GM21447 (cell line): ENCODE measurements around the gene CACNG5.

ENCODE experiments used
- ATAC-seq: cut with Tn5 transposase; IDR thresholded peaks from one replicate; pipeline ENCODE4 v1.9.1; 2021; ENCODE audit not compliant: unreplicated experiment

CACNG5 gene

DNA sequence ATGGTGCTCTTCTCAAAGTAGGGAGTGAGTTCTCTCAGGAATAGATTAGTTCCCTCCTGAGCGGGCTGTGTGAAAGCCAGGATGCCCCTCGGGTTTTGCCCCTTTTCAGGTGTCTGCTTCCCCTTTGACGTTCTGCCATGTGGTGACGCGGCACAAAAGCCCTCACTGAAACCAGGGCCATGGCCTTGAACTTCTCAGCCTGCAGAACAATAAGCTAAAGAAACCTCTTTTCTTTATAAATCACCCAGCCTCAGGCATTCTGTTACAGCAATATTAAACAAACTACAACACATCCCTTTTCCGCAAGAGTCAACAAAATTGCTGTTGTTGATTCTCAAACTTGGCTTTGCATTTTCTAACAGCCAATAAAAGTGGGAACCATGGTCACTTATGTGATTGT, 15.5 kb upstream of the CACNG5 start:
- no peak for ATAC-seq

DNA sequence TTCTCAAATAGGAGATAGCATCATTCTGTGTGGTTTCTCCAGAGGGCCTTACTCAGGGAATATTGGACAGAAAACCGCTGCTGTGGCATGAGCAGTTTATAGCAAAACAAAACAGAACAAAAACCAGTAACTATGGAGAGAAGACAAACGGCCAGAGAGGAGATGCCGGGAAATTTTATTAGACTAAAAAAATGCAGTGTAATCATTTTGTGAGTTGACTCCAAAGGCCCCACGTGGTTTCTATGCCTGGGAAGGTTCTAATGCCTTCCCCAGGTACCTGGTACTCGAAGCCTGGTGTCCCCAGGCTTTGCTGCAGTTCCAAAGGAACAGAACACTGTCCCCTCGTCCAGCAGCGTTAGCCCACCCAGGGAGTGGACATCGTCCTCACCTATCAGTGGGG, 12.9 kb upstream of the CACNG5 start:
- no peak for ATAC-seq

DNA sequence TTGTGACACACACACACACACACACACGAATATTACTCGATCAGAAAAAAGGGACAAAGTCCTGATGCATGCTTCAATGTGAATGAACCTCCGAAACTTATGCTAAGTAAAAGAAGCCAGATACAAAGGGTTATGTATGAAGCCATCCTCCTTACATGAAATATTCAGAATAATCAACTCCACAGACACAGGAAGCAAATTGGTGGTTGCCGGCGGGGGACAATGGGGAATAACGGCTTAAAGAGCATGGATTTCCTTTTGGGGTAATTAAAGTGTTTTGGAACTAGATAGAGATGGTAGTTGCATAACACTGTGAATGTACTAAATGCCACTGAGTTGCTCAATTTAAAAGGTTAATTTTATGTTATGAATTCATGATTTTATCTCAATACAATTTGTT, 8.1 kb upstream of the CACNG5 start:
- no peak for ATAC-seq

DNA sequence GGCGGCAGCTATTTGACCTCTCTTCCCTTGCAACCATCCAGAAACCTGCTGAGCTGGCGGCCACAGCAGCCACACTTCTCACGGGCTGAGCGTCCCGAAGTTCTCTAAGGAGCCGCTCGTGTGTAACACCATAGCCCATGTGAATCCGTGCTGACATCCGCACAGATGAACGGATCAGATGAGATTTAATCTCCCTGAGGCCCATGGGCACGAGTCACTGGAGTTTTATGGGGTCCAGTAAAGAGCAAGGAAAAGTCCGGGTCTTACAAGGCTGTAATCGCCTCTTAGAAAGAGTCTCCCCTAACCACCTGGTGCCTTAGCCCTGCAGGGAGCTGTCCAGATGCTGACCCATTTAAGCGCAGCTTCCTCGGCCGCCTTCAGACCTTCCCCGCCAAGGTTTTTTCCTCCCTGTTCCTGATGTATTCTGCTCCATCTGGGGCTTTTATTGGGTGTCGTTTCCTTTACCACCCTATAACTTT, 5.5 kb upstream of the CACNG5 start:
- ATAC-seq = no peak

DNA sequence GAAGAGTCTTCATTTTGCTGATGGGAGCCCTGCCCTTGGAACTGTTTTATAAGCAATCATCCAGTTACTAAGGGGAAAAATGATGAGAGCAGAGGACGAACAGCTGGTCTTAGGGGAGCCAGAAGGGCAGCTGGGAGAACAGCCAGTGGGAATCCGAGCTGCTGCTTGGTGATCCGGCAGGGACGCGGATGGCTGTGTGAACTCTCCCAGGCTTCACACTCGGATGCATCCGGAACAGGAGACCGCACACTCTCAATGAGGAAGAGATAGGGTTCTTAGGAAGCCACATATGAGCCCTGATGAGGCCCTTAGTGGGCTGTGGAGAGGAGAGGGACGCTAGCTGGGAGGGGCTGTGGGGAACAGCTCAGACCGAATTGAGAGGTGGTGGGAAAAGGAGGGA, 5.0 kb upstream of the CACNG5 start:
- ATAC-seq = no peak

- no peak for ATAC-seq
Measured at GRCh38 chr17:66830451-66830850, 4.5 kb upstream of the CACNG5 start.

DNA sequence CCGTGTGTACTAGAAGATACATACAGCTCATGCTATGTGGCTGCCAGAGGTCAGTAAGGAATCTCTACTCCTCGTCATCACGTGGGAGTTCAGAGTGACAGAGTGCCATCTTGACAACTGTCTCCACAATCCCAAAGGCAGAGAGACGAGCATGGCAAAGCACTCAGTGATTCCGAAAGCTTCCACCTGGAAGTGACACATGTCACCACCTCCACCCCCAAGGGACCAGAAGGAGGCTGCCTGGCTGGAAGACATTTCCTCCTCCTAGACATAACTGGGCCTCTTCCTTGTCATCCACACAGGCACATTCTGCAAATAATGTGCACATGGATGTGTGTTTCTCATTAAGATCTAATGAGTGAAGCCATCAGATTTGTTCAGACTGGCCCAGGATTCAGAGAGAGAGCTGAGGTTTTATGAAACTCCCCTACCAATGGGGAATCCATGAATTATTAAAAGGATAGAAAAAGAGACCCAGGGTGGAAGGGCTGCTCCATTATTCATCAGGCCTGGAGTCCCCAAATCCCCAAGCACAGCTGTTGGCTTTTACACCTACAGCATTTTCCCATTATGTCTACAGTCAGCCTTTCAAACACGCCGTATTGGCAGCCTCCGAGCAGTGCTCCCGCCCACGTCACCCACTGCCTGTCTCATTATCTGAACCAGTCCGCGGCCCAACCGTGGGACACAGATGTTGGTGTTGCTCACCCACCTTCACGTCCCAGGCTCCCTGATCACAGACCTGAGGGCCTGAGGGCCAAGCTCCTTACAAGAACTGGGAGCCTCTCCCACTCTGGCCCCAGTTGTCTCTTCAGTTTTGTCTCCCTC, 3.3 kb upstream of the CACNG5 start:
- no peak for ATAC-seq

DNA sequence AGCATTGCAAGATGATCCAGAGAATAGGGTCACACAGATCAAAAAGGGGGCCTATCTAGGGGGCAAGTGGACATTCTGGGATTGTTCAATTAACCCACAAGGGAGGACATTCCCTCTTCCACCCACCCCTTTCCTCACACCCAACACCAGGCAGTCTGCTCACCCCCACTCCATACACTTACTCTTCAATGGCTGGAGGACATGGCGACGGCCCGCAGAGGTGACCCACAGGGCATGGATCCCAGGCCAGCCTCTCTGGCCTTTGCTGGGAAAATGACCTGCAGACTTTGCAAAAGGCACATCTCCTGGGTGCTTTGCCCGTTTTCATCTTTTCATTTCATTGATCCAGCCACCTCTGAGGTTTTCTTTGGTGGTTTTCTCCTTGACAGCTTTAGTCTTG, 1.7 kb upstream of the CACNG5 start:
- no peak for ATAC-seq

DNA sequence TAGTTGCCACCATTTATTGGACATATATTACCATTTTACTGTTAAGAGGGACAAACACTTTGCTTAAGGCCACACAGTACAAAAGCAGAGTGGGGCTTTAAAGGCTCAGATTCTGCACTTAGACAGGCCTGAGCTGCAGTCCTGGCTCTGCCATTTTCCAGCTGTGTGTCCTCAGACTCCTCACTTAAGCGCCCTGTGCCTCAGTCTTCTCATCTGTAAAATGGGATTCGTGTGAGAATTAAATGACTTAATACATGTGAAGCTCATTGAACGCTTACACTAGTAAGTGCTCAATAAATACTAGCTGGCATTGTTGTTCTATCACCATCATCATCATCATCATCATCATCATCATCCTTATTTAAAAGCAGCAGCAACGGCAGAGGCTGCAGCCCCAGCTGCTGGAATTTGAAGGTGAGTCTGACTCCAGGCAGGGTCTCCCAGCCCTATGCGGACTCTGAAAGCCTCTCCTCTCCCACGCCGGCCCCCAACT, 445 bp upstream of the CACNG5 start:
- no peak for ATAC-seq

DNA sequence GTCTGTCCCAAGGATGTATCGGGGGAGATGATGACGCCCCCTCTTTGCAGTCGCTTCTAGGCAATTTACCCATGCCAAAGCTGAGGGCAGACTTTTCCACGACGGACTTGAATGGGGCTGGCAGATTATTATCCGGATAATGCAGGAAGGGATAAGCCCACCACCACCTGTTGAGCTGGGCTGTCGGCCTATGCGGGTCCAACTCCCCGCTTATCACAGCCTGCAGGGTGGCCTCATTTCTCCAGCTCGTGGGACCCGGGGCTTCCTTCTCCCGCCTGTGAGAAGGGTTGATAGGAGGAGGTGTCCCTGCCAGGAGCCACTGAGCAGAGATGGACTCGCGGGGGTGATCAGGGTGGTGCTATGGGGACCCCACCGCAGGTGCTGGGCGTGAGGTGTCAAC, 559 bp downstream of the CACNG5 start:
- ATAC-seq = no peak

- ATAC-seq = no peak
Measured at GRCh38 chr17:66836063-66837005, 1.4 kb downstream of the CACNG5 start.

- ATAC-seq = no peak
Measured at GRCh38 chr17:66837226-66837625, 2.3 kb downstream of the CACNG5 start.

DNA sequence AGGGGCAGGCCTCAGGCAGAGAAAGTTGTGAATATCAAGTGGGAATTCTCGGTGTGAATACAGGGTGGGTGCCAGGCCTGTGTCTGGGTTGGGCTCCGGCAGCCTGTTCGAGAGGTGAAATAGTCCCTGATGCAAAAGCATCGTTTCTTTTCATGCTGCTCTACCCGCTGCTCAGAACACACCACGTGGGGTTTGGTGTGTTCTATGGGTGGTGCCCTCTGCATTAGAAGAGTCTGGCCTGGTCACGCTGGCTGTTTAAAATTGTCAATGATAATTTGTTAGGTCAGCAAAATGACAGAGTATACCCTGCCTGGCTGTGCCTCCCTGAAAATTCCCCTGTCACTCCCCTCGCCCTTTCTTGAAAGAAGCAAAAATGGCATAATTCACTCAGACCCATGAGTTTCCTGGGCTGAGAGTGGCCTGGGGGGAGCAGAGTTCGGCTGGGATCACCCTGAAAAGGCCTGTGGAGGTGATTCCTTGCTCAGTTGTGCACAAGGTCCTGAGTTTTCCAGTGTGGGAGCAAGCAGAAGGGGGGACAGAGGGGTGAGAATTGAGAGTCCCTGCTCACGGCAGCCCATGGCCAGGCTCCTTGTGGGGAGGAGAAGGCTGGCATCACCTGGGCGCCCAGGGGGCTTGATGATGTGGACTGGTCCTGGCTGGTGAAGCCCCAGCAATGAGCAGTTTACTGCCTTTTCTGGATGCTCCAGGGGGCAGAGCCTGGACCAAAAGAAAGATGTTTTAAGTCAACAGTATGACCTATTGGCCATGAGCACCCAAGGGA, 3.2 kb downstream of the CACNG5 start:
- ATAC-seq = no peak

GRCh38 chr17:66839616-66840015, 4.7 kb downstream of the CACNG5 start:
- no peak for ATAC-seq

GRCh38 chr17:66840061-66840460, 5.1 kb downstream of the CACNG5 start:
- no peak for ATAC-seq

GRCh38 chr17:66841328-66841727, 6.4 kb downstream of the CACNG5 start:
- no peak for ATAC-seq

DNA sequence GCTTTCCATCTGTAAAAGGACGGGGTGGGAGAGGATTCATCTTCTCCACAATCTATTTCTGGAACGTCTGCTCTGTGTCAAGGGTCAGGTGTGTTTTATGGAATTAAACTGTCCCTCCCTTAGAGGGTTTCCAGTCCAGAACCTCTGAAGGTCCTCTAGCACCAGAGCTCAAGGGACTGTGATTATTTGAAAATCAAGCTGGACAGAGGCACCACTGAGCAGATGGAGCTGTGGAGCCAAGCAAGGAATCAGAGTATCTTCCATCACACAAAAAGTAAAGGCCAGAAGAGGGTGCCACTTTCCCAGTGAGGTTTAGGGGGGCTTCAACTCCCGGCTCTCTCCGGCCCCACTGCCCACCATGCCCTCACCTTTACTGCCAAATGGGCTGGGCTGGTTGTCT, 6.8 kb downstream of the CACNG5 start:
- ATAC-seq = no peak

DNA sequence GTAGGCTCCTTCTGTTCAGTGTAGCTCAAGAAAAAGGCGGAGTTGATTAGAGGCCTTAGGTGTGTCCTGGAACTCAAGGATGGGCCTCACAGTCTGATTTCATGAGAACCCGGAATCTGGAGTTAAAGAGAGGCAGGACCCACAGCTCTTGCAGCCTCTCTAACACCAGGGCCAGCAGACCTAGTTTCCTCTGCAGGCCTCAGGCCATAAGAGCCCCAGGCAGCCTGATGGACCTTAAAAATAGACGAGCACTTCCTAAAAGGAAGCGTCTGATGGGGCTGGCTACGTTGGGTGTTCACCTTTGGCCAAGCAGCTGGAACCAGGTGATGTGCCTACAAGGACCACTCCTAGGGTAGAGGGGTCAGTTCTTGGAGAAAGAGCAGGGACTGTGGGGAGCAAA, 7.6 kb downstream of the CACNG5 start:
- no peak for ATAC-seq

GRCh38 chr17:66842959-66843358, 8.0 kb downstream of the CACNG5 start:
- ATAC-seq = no peak

DNA sequence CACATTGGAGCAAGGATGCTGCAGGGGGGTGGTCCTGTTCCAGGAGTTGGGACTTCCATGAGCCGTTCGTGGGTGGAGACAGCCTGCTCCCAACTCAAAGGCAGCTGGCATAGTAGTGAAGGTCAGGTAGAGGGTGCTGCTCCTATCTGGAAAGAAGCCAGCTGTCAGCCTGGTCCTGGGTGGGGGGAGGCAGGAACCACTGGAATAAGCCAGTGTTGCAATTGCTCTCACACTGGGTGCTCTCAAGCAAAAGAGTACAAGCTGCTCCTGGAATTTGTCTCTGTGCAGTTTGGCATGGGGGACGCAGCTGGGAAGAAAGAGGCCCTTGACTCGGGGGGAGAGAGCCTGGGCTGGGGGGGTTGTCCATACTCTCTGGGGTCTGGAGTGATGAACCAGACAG, 8.7 kb downstream of the CACNG5 start:
- ATAC-seq = no peak

DNA sequence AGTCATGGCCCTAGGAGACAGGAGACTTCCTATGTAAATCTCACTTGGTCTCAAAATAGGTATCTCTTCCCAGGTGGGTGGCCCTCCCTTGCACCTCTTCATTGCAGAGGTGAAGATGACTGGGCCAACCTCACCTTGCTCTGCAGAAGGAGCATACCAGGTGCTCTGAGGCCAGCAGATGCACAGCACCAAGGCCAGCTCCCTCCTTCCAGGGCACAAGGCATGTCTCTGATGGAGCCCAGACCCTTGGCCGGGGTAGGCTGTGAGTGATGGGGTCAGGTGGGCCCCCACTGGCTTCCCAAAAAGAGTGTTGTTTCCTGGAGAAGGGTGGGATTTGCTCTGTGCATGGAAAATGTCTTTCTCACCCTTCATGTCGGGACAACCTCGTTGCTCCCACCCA, 12.8 kb downstream of the CACNG5 start:
- no peak for ATAC-seq
